Measurements from ENCODE around the gene PHC2. TPM values are rescaled to one million over a fixed set of nuclear protein-coding genes. Genes with fewer than 3 reads are reported as not detected.

Gene PHC2
- total RNA-seq, 4 donors from 2014 or later, result 52.7 to 68.9 (median 59.8) TPM

- intact Hi-C loops (cut with DNase I; ENCODE audit: low total_unique reads) (loop anchor here (10.0 kb wide), 1 partner anchor 174 kb away; no protein-coding TSS in a partner anchor), in situ Hi-C loops (cut with MboI; ENCODE audit: low pct_ligation_motif_present in 1 of 4, low pct_unique_long_range_greater_than_20kb in 1 of 4, low sequenced_read_pairs in 3 of 4) (loop anchor here in 3 of 4 donors (10.0 to 25.0 kb wide), 3 partner anchors 106 to 181 kb away; no protein-coding TSS in a partner anchor)
- H3K4me1 ChIP-seq, result peaks cover 5 to 33% (median 14%) of the 10 kb centered on the region in 4 donors
- no peak for DNase-seq
- no peak overlapping the region for H3K27ac ChIP-seq
- WGBS, 2 donors (ENCODE audit: low coverage in 1 of 2), result 80 to 87% methylated on average over 1 to 4 of the region's 4 CpGs
- no peaks in the 10 kb centered on the region for H3K36me3 ChIP-seq
- no peak for TF ChIP-seq EP300 (IDR thresholded peaks at IDR 0.05; ENCODE audit: low read depth)
- no peaks in the 10 kb centered on the region for H3K27me3 ChIP-seq
- H3K9me3 ChIP-seq, result no peaks in the 10 kb centered on the region
- no peak overlapping the region for H3K4me3 ChIP-seq
Observed at GRCh38 chr1:33468531-33468930, 37.6 kb upstream of the PHC2 start.

GRCh38 chr1:33468011-33468410, 37.1 kb upstream of the PHC2 start:
- no peak for DNase-seq
- no peaks in the 10 kb centered on the region for H3K27me3 ChIP-seq
- WGBS, 2 donors (ENCODE audit: low coverage in 1 of 2), result 79 to 100% methylated on average over 1 to 4 of the region's 4 CpGs
- H3K27ac ChIP-seq, result no peak overlapping the region
- no peak overlapping the region for H3K4me3 ChIP-seq
- TF ChIP-seq POLR2A (IDR thresholded peaks at IDR 0.05) (no peak), CTCF (IDR thresholded peaks at IDR 0.05) (no peak), POLR2AphosphoS5 (IDR thresholded peaks at IDR 0.05) (no peak), EP300 (IDR thresholded peaks at IDR 0.05; ENCODE audit: low read depth) (no peak)
- intact Hi-C loops (cut with DNase I; ENCODE audit: low total_unique reads) (loop anchor here (10.0 kb wide), 1 partner anchor 173 kb away; no protein-coding TSS in a partner anchor), in situ Hi-C loops (cut with MboI; ENCODE audit: low pct_ligation_motif_present in 1 of 4, low pct_unique_long_range_greater_than_20kb in 1 of 4, low sequenced_read_pairs in 3 of 4) (loop anchor here in 3 of 4 donors (10.0 to 25.0 kb wide), 3 partner anchors 106 to 181 kb away; no protein-coding TSS in a partner anchor)
- H3K9me3 ChIP-seq, result no peaks in the 10 kb centered on the region
- no peaks in the 10 kb centered on the region for H3K36me3 ChIP-seq
- peaks cover 2 to 29% (median 9%) of the 10 kb centered on the region in 4 donors for H3K4me1 ChIP-seq

DNA sequence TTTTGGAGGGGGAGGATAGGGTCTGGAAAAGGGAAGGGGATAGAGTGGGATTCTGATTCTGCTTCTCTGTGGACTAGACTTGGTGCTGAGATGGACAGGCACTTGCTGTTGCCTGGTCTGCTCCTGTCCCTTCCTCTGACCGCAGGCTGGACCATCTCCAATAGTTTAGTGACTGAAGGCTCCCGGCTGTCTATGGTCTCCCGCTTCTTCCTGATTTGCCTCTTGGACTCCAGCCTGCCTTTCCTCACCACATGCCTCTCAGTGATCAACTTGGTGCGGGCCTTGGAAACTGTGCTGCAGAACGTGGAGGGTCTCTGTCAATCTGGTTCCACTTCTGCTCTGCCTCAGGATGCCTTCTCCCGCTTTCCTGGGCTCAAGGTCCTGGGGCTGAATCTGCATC, 35.3 kb upstream of the PHC2 start:
- Histone ChIP-seq H3K27me3 (no peaks in the 10 kb centered on the region), H3K27ac (no peak overlapping the region), H3K4me1 (peaks cover 0 to 23% (median 2%) of the 10 kb centered on the region in 4 donors), H3K4me3 (no peak overlapping the region), H3K9me3 (no peaks in the 10 kb centered on the region), H3K36me3 (no peaks in the 10 kb centered on the region)
- peak; percentile 31 for DNase-seq
- intact Hi-C loops (cut with DNase I; ENCODE audit: low total_unique reads) (loop anchor here (10.0 kb wide), 1 partner anchor 171 kb away; no protein-coding TSS in a partner anchor), in situ Hi-C loops (cut with MboI; ENCODE audit: low pct_ligation_motif_present in 1 of 4, low pct_unique_long_range_greater_than_20kb in 1 of 4, low sequenced_read_pairs in 3 of 4) (loop anchor here in 3 of 4 donors (10.0 to 25.0 kb wide), 3 partner anchors 104 to 179 kb away; no protein-coding TSS in a partner anchor)
- no peak for TF ChIP-seq POLR2A (IDR thresholded peaks at IDR 0.05)
- TF ChIP-seq POLR2AphosphoS5 (IDR thresholded peaks at IDR 0.05), result no peak
- no peak for TF ChIP-seq CTCF (IDR thresholded peaks at IDR 0.05)
- no peak for TF ChIP-seq EP300 (IDR thresholded peaks at IDR 0.05; ENCODE audit: low read depth)
- 50 to 63% methylated on average over 2 to 6 of the region's 6 CpGs for WGBS, 2 donors (ENCODE audit: low coverage in 1 of 2)

DNA sequence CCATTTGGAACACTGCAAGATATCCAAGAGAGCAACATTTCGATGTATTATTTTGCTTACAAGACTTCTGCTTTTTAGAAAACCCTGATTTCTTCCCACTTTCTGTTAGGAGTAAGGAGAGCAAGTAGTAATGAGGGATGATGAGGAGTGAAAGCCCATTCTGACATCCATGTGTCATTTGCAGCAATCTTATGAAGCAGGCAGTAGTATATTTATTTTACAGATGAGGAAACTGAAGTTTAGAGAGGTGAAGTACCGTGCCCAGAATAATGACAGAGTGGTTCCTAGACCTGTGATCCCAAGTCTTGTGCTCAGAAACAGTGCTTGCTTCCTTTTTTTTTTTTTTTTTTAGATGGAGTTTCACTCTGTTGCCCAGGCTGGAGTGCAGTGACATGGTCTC, 34.4 kb upstream of the PHC2 start:
- H3K36me3 ChIP-seq, result no peaks in the 10 kb centered on the region
- no peaks in the 10 kb centered on the region for H3K27me3 ChIP-seq
- peaks cover 0 to 22% (median 4%) of the 10 kb centered on the region in 4 donors for H3K4me1 ChIP-seq
- H3K4me3 ChIP-seq, result no peak overlapping the region
- H3K9me3 ChIP-seq, result no peaks in the 10 kb centered on the region
- intact Hi-C loops (cut with DNase I; ENCODE audit: low total_unique reads), result loop anchor here (10.0 kb wide), 1 partner anchor 171 kb away; no protein-coding TSS in a partner anchor
- no peak for DNase-seq
- in situ Hi-C loops (cut with MboI; ENCODE audit: low pct_ligation_motif_present in 1 of 4, low pct_unique_long_range_greater_than_20kb in 1 of 4, low sequenced_read_pairs in 3 of 4), result loop anchor here in 3 of 4 donors (10.0 to 25.0 kb wide), 3 partner anchors 103 to 178 kb away; no protein-coding TSS in a partner anchor
- no peak for TF ChIP-seq POLR2A (IDR thresholded peaks at IDR 0.05)
- no peak for TF ChIP-seq CTCF (IDR thresholded peaks at IDR 0.05)
- TF ChIP-seq EP300 (IDR thresholded peaks at IDR 0.05; ENCODE audit: low read depth), result no peak
- TF ChIP-seq POLR2AphosphoS5 (IDR thresholded peaks at IDR 0.05), result no peak
- H3K27ac ChIP-seq, result no peak overlapping the region
- WGBS, 2 donors (ENCODE audit: low coverage in 1 of 2), result 82 to 96% methylated on average over 2 of the region's 2 CpGs
